CD8-positive, alpha-beta memory T cell (primary cell): ENCODE measurements around the gene HMCN2. TPM values are rescaled to one million over a fixed set of nuclear protein-coding genes. Genes with fewer than 3 reads are reported as not detected.

Experiments
- CTCF ChIA-PET: fragments of 350-600 bp; sonication (Branson Sonifier 250); formaldehyde crosslinking; loops from one replicate; lab custom pipeline; 2021; ENCODE audit warnings: antibody characterized with exemption; lab: Charles Lee
- POLR2A ChIA-PET: fragments of 350-600 bp; sonication (Branson Sonifier 250); formaldehyde crosslinking; loops from one replicate; lab custom pipeline; 2021; ENCODE audit warnings: antibody characterized with exemption; lab: Charles Lee
- DNase-seq, 5 donors: peaks; one replicate each; pipeline versions ENCODE4 v3.0.0 to v3.0.0-alpha.2; 2020 to 2022; ENCODE audit warnings: mixed read lengths in 1 of 5
- H3K27ac ChIP-seq: one replicate; pipeline ENCODE4 v1.7.0; 2013; ENCODE audit warnings: low read depth, mild to moderate bottlenecking, low read length, moderate library complexity
- H3K27me3 ChIP-seq: 2 replicates; pipeline ENCODE4 v1.7.0; 2013; ENCODE audit warnings: low read length, mild to moderate bottlenecking; ENCODE audit not compliant: insufficient read depth, poor library complexity, severe bottlenecking
- H3K36me3 ChIP-seq: 2 replicates; pipeline ENCODE4 v1.7.0; 2013; ENCODE audit warnings: mild to moderate bottlenecking, low read length, moderate library complexity; ENCODE audit not compliant: insufficient read depth
- H3K4me1 ChIP-seq: 2 replicates; pipeline ENCODE4 v1.7.0; 2013; ENCODE audit warnings: mild to moderate bottlenecking, low read length, moderate library complexity; ENCODE audit not compliant: insufficient read depth
- H3K4me3 ChIP-seq: 2 replicates; pipeline ENCODE4 v1.7.0; 2013; ENCODE audit warnings: mild to moderate bottlenecking, low read length
- H3K9me3 ChIP-seq: 2 replicates; pipeline ENCODE4 v1.7.0; 2013; ENCODE audit warnings: mild to moderate bottlenecking, low read length
- H3K27ac Mint-ChIP-seq, 8 donors: one replicate each; pipeline ENCODE4 v1.8.0; 2020 to 2021; ENCODE audit warnings: mixed read lengths in 8 of 8, mild to moderate bottlenecking in 6 of 8, inconsistent platforms in 3 of 8, moderate library complexity in 3 of 8
- H3K27me3 Mint-ChIP-seq, 2 donors: one replicate each; pipeline ENCODE4 v1.8.0; 2020 to 2021; ENCODE audit warnings: mixed read lengths in 2 of 2, mild to moderate bottlenecking in 1 of 2, moderate library complexity in 1 of 2
- H3K36me3 Mint-ChIP-seq, 3 donors: one replicate each; pipeline ENCODE4 v1.8.0; 2020 to 2021; ENCODE audit warnings: mixed read lengths in 3 of 3, inconsistent platforms in 1 of 3, mild to moderate bottlenecking in 1 of 3
- H3K4me1 Mint-ChIP-seq, 3 donors: one replicate each; pipeline ENCODE4 v1.8.0; 2020 to 2021; ENCODE audit warnings: mixed read lengths in 3 of 3, inconsistent platforms in 1 of 3, mild to moderate bottlenecking in 1 of 3
- H3K4me3 Mint-ChIP-seq, 7 donors: one replicate each; pipeline ENCODE4 v1.8.0; 2020 to 2021; ENCODE audit warnings: mixed read lengths in 7 of 7, mild to moderate bottlenecking in 6 of 7, moderate library complexity in 4 of 7, inconsistent platforms in 2 of 7
- H3K9me3 Mint-ChIP-seq, 5 donors: one replicate each; pipeline ENCODE4 v1.8.0; 2020 to 2022; ENCODE audit warnings: mixed read lengths in 5 of 5, mild to moderate bottlenecking in 3 of 5, moderate library complexity in 2 of 5, inconsistent platforms in 1 of 5
- polyA plus RNA-seq: library from polyadenylated mRNA; unstranded; fragments of 300-500 nt; fragmentation: Illumina TruSeq; gene quantifications from one replicate; pipeline ENCODE4 v1.2.3, GENCODE V29; 2021
- total RNA-seq, 2 experiments: library from RNA; stranded (reverse); gene quantifications; one replicate each; pipeline ENCODE4 v1.2.3, GENCODE V29; 2021

Gene HMCN2
- total and polyA plus RNA-seq, 3 experiments from 2014 or later, result not detected

DNA sequence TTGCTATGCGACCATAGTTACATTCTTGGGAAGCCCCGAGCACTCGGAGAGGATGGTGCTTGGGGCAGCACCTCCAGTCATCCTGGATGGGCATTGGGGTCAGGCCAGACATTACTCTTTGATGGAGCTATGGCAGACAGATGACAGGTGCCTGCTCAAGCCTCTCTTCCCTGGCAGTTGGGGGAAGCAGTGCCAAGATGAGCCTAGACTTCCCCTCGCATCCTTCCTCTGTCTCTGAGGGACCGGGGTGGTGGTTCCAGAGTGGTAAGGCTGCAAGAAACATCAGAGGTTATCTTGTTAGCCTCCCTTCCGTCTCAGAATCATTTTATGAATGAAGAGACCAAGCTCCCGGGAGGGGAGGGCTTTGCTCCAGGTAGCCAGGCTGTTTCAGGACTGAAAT lies 2.8 kb upstream of the HMCN2 start:
- peaks cover 0 to 6% (median 0%) of the 10 kb centered on the region in 5 donors for H3K9me3 Mint-ChIP-seq
- peaks cover 27% of the 10 kb centered on the region for H3K27me3 ChIP-seq
- H3K4me1 Mint-ChIP-seq, result peaks cover 0 to 12% (median 4%) of the 10 kb centered on the region in 3 donors
- H3K27me3 Mint-ChIP-seq, result peaks cover 42 to 81% of the 10 kb centered on the region in 2 donors
- no peak overlapping the region for H3K4me3 ChIP-seq
- DNase-seq, result no peak
- H3K27ac ChIP-seq, result no peak overlapping the region
- H3K27ac Mint-ChIP-seq, result peak overlapping the region in 1 of 8 donors; percentile 49
- no peaks in the 10 kb centered on the region for H3K36me3 ChIP-seq
- ChIA-PET CTCF (no interaction called here), POLR2A (no interaction called here)
- no peaks in the 10 kb centered on the region for H3K36me3 Mint-ChIP-seq
- H3K4me3 Mint-ChIP-seq, result no peak overlapping the region
- no peaks in the 10 kb centered on the region for H3K9me3 ChIP-seq
- H3K4me1 ChIP-seq, result no peaks in the 10 kb centered on the region

DNA sequence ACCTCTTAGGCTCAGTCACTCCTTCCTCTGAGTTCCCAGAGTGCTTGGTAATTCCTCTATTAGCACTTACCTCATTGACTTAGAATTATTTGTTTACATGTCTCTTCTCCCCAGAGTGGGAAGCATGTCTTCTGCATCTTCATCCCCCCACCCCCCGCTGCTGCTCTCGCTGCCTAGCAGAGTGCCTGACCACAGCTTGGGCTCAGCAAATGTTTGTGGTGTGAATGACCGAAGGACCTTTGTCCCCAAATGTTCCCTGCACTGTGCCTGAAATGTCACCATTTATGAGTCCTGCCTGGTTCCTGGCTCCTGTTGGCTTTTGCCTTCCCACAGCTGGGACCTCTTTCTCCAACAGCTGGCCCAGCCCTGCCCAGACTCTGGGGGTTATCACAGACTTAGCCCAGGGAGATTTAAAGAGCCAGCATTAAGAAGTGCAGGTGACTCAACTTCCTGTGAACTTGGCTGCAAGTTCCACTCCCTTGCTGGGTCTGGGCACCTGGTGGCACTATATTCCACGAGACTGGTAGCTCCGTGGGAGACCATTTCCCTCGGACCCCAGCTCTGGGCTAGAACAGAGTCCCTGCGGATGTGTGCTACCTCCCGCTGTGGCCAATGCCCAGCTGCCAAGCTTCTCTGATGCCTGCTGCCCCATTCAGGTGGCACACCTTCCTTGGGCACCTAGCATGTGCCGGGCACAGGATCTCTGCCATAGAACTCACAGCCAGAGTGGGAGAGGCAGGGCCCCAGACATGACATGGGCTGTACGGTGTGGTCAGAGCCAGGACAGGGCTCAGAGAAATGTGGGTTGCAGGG lies 1.8 kb upstream of the HMCN2 start:
- Mint-ChIP-seq H3K4me3 (peak overlapping the region in 2 of 7 donors; percentile 6), H3K4me1 (peaks cover 0 to 12% (median 4%) of the 10 kb centered on the region in 3 donors), H3K27ac (peak overlapping the region in 2 of 8 donors; percentile 22 to 61), H3K36me3 (no peaks in the 10 kb centered on the region), H3K9me3 (no peaks in the 10 kb centered on the region), H3K27me3 (peaks cover 50 to 83% of the 10 kb centered on the region in 2 donors)
- Histone ChIP-seq H3K27me3 (peaks cover 33% of the 10 kb centered on the region), H3K27ac (no peak overlapping the region), H3K36me3 (no peaks in the 10 kb centered on the region), H3K9me3 (no peaks in the 10 kb centered on the region), H3K4me3 (no peak overlapping the region), H3K4me1 (no peaks in the 10 kb centered on the region)
- ChIA-PET CTCF (no interaction called here), POLR2A (no interaction called here)
- DNase-seq, result no peak

DNA sequence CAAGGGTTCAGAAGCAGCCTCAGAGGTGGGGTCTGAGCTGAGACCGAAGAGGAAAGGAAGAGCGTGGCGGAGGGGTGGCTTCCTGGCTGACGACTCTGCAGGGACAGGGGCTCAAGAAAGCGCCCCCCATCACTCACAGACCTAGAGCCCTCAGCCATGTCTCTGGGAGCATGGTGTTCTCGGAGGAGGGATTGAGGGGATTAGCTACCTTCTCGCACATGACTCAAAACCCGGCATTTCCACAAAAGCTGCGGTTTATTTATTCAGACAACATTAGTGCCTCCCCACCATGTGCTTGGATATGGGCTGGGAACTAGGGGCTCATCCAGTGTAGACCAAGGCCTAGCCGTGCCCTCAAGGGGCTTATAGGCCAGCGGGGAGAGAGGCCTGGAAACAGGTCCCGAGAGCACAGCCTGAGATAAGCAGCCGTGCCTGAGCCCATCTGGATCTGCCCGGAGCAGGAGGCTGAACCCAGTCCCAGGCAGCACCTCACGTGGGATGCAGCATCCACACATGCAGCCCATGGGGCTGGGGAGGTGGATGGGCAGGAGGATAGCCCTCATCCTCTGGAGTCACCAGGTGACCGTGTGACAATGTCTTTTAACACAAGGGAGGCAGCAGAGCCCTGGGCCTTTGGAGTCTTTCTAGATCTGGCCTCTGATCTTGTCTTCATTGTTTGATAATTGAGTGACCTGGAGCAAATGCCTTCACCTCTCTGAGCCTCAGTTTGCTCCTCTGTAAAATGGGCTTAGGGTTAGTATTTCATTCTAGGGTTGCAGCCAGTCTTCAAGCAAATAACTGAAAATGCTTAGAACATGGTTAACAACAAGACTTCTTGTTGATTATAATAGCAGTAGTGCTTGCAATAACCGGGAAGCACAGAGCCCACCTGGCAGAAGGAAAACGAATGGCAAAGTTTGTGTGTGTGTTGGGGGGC lies 878 bp upstream of the HMCN2 start:
- no peaks in the 10 kb centered on the region for H3K36me3 Mint-ChIP-seq
- peak overlapping the region in 1 of 8 donors; percentile 61 for H3K27ac Mint-ChIP-seq
- H3K36me3 ChIP-seq, result no peaks in the 10 kb centered on the region
- H3K4me1 ChIP-seq, result no peaks in the 10 kb centered on the region
- H3K4me3 ChIP-seq, result no peak overlapping the region
- no peaks in the 10 kb centered on the region for H3K9me3 ChIP-seq
- H3K27me3 Mint-ChIP-seq, result peaks cover 52 to 81% of the 10 kb centered on the region in 2 donors
- H3K4me3 Mint-ChIP-seq, result peak overlapping the region in 1 of 7 donors; percentile 6
- DNase-seq, result no peak
- H3K27me3 ChIP-seq, result peaks cover 33% of the 10 kb centered on the region
- H3K4me1 Mint-ChIP-seq, result peaks cover 0 to 12% (median 4%) of the 10 kb centered on the region in 3 donors
- no peaks in the 10 kb centered on the region for H3K9me3 Mint-ChIP-seq
- ChIA-PET POLR2A (no interaction called here), CTCF (no interaction called here)
- H3K27ac ChIP-seq, result no peak overlapping the region

DNA sequence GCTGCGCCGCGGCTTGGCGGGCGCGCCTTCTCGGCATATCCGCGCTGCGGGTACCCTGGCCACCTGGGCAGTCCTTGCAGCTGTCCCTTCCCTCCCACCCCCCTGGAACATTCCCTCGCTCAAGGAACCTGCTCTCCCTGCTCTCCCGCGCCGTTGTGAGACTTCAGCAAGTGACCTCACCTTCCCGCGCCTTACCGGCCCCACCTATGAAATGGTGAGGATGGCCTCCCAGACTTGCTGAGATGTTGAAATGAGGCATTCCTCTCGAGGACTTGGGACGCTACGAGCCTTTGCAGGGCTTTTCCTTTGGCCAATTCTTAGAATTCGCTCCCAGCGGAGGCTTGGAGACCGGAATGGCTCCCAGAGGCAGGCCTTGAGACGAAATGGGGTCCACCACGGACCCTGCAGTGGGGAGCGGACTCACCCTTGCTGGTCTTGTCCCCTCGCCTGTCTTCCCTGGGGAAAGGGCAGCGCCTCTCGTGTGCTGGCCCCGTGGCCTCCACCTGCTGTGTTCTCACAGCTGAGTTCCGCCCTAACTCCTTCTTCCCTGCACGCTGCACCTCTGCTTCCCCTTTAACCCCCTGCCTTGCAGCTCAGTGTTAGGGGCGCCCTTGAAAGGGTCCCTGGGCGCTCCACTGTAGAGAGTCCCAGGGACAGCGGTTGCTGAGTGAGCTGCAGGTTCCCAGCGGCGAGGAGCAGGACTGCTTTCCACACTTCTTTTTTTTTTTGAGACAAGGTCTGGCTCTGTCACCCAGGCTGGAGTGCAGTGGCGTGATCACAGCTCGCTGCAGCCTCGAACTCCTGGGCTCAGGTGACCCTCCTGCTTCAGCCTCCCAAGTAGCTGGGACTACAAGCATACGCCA lies 907 bp downstream of the HMCN2 start:
- H3K27me3 ChIP-seq, result peaks cover 33% of the 10 kb centered on the region

DNA sequence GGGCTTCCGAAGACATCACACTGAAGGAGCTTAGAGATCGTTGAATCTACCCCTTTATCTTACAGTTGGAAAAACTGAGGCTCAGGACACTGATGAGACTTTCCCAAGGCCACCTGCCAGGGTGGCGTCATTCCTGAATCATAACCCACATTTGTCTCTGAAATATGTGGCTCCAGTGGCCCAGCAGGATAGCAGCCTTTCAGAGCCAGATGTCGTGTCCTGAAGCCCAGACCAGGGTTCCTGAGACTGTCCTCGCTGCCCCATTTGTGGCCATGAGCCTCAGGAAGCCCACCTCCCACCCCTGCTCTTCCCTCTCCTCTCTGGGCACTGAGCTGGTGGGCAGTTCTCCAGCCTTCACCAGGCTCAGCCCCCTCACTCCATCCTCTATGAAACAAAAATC lies 2.4 kb downstream of the HMCN2 start:
- Mint-ChIP-seq H3K4me3 (no peak overlapping the region), H3K4me1 (peaks cover 0 to 12% (median 4%) of the 10 kb centered on the region in 3 donors), H3K27me3 (peaks cover 60 to 72% of the 10 kb centered on the region in 2 donors), H3K27ac (no peak overlapping the region), H3K36me3 (no peaks in the 10 kb centered on the region), H3K9me3 (no peaks in the 10 kb centered on the region)
- no peaks in the 10 kb centered on the region for H3K36me3 ChIP-seq
- H3K9me3 ChIP-seq, result no peaks in the 10 kb centered on the region
- no peak overlapping the region for H3K27ac ChIP-seq
- POLR2A ChIA-PET, result no interaction called here
- H3K27me3 ChIP-seq, result peaks cover 33% of the 10 kb centered on the region
- H3K4me1 ChIP-seq, result no peaks in the 10 kb centered on the region
- no peak for DNase-seq
- CTCF ChIA-PET, result no interaction called here
- no peak overlapping the region for H3K4me3 ChIP-seq

More for the DNA sequence above, 907 bp downstream of the HMCN2 start:
- Mint-ChIP-seq H3K27me3 (peaks cover 58 to 74% of the 10 kb centered on the region in 2 donors), H3K27ac (no peak overlapping the region), H3K4me1 (peaks cover 0 to 12% (median 4%) of the 10 kb centered on the region in 3 donors), H3K9me3 (no peaks in the 10 kb centered on the region), H3K36me3 (no peaks in the 10 kb centered on the region), H3K4me3 (peak overlapping the region in 1 of 7 donors; percentile 74)
- no peaks in the 10 kb centered on the region for H3K4me1 ChIP-seq
- H3K9me3 ChIP-seq, result no peaks in the 10 kb centered on the region
- ChIA-PET POLR2A (interaction anchor here (0.6 kb wide), 1 partner anchor 61 kb away, joined by 4 read pairs; no protein-coding TSS in a partner anchor), CTCF (no interaction called here)
- no peaks in the 10 kb centered on the region for H3K36me3 ChIP-seq
- H3K27ac ChIP-seq, result no peak overlapping the region
- no peak for DNase-seq
- no peak overlapping the region for H3K4me3 ChIP-seq

DNA sequence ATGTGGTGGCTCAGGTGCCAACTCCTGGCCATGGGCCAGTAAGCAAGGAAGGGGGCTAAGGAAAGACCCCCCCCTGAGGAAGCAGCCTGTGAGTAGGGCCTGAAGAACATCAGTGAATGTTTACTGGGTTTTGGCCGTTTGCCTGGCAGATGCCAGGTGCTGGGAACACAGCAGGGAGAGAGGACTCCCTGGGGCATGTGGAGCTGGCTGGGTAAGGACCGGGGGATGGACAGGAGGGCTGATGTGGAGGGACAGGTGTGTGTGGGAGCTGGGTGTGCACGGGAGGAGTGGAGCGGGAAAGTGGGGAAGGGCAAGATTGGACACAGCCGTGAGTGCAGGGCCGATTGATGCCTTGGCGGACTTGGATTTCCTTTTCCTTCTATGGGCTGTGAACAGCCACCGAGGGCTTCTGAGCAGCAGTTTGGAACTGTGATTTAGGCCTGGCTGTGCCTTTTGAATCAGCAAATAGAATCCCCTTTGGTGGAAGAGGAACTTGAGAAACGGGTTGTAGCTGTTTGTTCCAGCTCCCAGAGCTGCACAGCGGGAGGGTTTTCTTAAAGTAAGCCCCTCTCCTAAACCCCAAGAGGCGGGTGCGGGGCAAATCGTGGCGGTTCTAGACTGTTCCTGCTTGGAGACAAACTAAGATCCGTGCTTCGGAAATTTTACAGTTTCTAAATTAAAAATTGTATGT lies 3.1 kb downstream of the HMCN2 start:
- H3K4me3 Mint-ChIP-seq, result no peak overlapping the region

DNA sequence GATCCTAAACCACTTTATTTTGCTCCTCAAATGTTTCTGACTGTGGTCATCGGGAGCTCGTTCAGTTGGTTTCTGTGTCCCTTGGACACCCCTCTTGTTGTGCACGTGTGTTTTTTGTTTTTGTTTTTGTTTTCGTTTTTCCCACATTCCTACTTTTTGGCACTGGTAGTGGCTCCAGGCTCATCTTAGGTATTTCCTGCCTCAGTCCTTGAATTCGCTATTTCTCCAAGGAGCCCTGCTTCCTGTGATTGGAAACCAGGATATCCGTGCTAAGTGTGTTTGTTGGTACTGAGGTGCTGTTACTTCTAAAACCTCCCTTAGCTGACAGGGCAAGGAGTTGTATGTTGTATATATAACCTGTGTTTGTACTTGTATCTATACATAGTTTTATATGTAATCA lies 5.9 kb downstream of the HMCN2 start:
- H3K27me3 Mint-ChIP-seq, result peaks cover 51 to 55% of the 10 kb centered on the region in 2 donors
- no peak overlapping the region for H3K27ac Mint-ChIP-seq
- peaks cover 19% of the 10 kb centered on the region for H3K27me3 ChIP-seq
- H3K27ac ChIP-seq, result no peak overlapping the region
- H3K36me3 ChIP-seq, result no peaks in the 10 kb centered on the region
- no peak overlapping the region for H3K4me3 ChIP-seq
- DNase-seq, result no peak
- ChIA-PET POLR2A (no interaction called here), CTCF (no interaction called here)
- H3K9me3 Mint-ChIP-seq, result no peaks in the 10 kb centered on the region
- peaks cover 0 to 5% (median 0%) of the 10 kb centered on the region in 3 donors for H3K4me1 Mint-ChIP-seq
- no peaks in the 10 kb centered on the region for H3K4me1 ChIP-seq
- no peaks in the 10 kb centered on the region for H3K9me3 ChIP-seq
- no peak overlapping the region for H3K4me3 Mint-ChIP-seq
- no peaks in the 10 kb centered on the region for H3K36me3 Mint-ChIP-seq

More for the DNA sequence above, 3.1 kb downstream of the HMCN2 start:
- ChIA-PET POLR2A (no interaction called here), CTCF (no interaction called here)
- H3K4me1 Mint-ChIP-seq, result peaks cover 0 to 12% (median 4%) of the 10 kb centered on the region in 3 donors
- H3K36me3 Mint-ChIP-seq, result no peaks in the 10 kb centered on the region
- no peak overlapping the region for H3K4me3 ChIP-seq
- no peaks in the 10 kb centered on the region for H3K9me3 ChIP-seq
- no peak overlapping the region for H3K27ac ChIP-seq
- no peaks in the 10 kb centered on the region for H3K36me3 ChIP-seq
- peak overlapping the region in 1 of 8 donors; percentile 64 for H3K27ac Mint-ChIP-seq
- peaks cover 55 to 65% of the 10 kb centered on the region in 2 donors for H3K27me3 Mint-ChIP-seq
- H3K27me3 ChIP-seq, result peaks cover 28% of the 10 kb centered on the region
- no peaks in the 10 kb centered on the region for H3K4me1 ChIP-seq
- no peak for DNase-seq
- H3K9me3 Mint-ChIP-seq, result no peaks in the 10 kb centered on the region
